ENCODE measurements around the gene LBX1. TPM values are rescaled to one million over a fixed set of nuclear protein-coding genes. Genes with fewer than 3 reads are reported as not detected.

The LBX1 gene
- total RNA-seq, 1 experiment from 2014 or later = 0.15 TPM

DNA sequence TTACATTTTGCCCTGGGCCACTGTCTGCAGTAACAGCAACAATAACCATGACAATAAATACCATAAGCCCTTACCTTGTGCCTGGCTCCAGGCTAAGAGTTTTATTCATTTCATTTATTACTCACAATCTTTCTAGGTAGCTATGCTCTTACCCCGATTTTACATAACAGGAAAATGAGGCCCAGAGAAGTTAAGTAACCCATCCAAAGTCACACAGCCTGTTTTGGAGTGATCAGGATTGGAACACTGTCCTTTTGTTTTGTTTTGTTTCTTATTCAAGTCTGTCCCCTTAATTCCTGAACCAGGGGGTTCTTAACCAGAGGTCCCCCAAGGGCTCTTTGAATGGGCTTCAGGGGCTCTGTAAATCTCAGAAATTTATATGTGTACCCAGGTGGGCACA is 4.2 kb upstream of the LBX1 start:
- no peak for DNase-seq (ENCODE audit: low read depth, low spot score)
- intact Hi-C loops (cut with micrococcal nuclease; ENCODE audit: unreplicated experiment) = no loop called here
- no TSS peak for BruUV-seq (replicated peaks)
- in situ Hi-C loops (cut with HindIII; ENCODE audit: low pct_unique_long_range_greater_than_20kb, low sequenced_read_pairs) = no loop called here
- Histone ChIP-seq H3K9me3 (ENCODE audit: control insufficient read depth, insufficient read depth, low read depth, low read length) (no peaks in the 10 kb centered on the region), H3K4me1 (ENCODE audit: control insufficient read depth, insufficient read depth, low read length) (no peaks in the 10 kb centered on the region; the same call in 1 of the 2 replicates), H3K4me3 (ENCODE audit: low read depth in 2 of 2, low read length in 2 of 2) (no peak overlapping the region), H3K27ac (ENCODE audit: low read length) (no peak overlapping the region), H3K27me3 (ENCODE audit: control insufficient read depth, insufficient read depth, low read length) (peaks cover 18% of the 10 kb centered on the region), H3K36me3 (ENCODE audit: control insufficient read depth, insufficient read depth, low read length) (no peaks in the 10 kb centered on the region)
- TF ChIP-seq, protein P1, sequence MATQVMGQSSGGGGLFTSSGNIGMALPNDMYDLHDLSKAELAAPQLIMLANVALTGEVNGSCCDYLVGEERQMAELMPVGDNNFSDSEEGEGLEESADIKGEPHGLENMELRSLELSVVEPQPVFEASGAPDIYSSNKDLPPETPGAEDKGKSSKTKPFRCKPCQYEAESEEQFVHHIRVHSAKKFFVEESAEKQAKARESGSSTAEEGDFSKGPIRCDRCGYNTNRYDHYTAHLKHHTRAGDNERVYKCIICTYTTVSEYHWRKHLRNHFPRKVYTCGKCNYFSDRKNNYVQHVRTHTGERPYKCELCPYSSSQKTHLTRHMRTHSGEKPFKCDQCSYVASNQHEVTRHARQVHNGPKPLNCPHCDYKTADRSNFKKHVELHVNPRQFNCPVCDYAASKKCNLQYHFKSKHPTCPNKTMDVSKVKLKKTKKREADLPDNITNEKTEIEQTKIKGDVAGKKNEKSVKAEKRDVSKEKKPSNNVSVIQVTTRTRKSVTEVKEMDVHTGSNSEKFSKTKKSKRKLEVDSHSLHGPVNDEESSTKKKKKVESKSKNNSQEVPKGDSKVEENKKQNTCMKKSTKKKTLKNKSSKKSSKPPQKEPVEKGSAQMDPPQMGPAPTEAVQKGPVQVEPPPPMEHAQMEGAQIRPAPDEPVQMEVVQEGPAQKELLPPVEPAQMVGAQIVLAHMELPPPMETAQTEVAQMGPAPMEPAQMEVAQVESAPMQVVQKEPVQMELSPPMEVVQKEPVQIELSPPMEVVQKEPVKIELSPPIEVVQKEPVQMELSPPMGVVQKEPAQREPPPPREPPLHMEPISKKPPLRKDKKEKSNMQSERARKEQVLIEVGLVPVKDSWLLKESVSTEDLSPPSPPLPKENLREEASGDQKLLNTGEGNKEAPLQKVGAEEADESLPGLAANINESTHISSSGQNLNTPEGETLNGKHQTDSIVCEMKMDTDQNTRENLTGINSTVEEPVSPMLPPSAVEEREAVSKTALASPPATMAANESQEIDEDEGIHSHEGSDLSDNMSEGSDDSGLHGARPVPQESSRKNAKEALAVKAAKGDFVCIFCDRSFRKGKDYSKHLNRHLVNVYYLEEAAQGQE (IDR thresholded peaks at IDR 0.05; ENCODE audit: insufficient read depth in 1 of 2, low read depth in 2 of 2, low read length in 1 of 2) = no peak
- TF ChIP-seq, protein P2, sequence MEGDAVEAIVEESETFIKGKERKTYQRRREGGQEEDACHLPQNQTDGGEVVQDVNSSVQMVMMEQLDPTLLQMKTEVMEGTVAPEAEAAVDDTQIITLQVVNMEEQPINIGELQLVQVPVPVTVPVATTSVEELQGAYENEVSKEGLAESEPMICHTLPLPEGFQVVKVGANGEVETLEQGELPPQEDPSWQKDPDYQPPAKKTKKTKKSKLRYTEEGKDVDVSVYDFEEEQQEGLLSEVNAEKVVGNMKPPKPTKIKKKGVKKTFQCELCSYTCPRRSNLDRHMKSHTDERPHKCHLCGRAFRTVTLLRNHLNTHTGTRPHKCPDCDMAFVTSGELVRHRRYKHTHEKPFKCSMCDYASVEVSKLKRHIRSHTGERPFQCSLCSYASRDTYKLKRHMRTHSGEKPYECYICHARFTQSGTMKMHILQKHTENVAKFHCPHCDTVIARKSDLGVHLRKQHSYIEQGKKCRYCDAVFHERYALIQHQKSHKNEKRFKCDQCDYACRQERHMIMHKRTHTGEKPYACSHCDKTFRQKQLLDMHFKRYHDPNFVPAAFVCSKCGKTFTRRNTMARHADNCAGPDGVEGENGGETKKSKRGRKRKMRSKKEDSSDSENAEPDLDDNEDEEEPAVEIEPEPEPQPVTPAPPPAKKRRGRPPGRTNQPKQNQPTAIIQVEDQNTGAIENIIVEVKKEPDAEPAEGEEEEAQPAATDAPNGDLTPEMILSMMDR (IDR thresholded peaks at IDR 0.05) = no peak
- no peak for TF ChIP-seq POLR2AphosphoS5 (IDR thresholded peaks at IDR 0.05; ENCODE audit: low read depth, low read length)
- no peak for TF ChIP-seq TCF7L2 (IDR thresholded peaks at IDR 0.05; ENCODE audit: low read depth, low read length)
- no peak for TF ChIP-seq SIN3A (IDR thresholded peaks at IDR 0.05; ENCODE audit: borderline replicate concordance, insufficient read depth, low read depth, low read length)
- ChIA-PET CTCF (no interaction called here), POLR2A (no interaction called here)
- no peak for ATAC-seq

DNA sequence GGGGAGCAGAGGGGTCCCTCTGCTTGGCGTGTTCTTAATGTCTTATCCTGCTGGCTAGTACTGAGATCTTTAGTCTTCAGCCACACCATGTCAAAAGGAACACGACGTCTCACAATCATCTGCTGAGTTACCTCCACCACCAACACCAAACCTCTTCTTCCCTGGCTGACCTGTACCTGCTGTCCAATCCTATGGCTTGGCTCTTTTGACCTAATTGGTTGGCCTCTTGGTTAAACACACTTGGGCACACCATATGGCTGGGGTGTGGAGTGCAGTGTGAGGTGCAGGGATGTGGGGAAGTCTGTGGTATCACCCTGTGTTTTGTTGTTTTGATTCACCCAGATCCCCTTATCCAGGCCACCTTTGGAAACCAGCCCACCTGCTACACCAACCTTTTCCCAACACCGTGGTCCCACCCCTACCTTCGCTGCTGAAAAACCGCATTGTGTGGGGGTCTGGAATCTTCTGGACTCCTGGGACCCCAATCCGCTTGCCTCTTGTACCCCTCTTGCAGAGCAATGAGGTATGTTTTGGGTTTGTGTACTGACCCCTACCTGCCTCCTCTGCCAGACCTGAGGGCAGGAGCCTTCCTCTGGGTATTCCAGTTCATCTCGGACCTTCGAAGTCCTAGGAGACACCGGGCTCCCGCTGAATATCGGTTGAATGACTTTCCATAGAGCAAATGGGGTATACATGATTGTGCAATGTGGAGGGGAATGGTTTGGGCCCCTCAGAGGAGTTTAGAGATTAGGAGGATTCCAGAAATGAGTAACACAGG is 2.8 kb upstream of the LBX1 start:
- H3K27ac ChIP-seq (ENCODE audit: low read length) = no peak overlapping the region
- no peaks in the 10 kb centered on the region for H3K36me3 ChIP-seq (ENCODE audit: control insufficient read depth, insufficient read depth, low read length)
- in situ Hi-C loops (cut with HindIII; ENCODE audit: low pct_unique_long_range_greater_than_20kb, low sequenced_read_pairs) = no loop called here
- ChIA-PET POLR2A (no interaction called here), CTCF (no interaction called here)
- TF ChIP-seq TCF7L2 (IDR thresholded peaks at IDR 0.05; ENCODE audit: low read depth, low read length) (no peak), POLR2AphosphoS5 (IDR thresholded peaks at IDR 0.05; ENCODE audit: low read depth, low read length) (no peak)
- TF ChIP-seq, protein P1 (IDR thresholded peaks at IDR 0.05; ENCODE audit: insufficient read depth in 1 of 2, low read depth in 2 of 2, low read length in 1 of 2) = no peak
- H3K4me3 ChIP-seq (ENCODE audit: low read depth in 2 of 2, low read length in 2 of 2) = no peak overlapping the region
- ATAC-seq (no peak), DNase-seq (ENCODE audit: low read depth, low spot score) (no peak)
- H3K27me3 ChIP-seq (ENCODE audit: control insufficient read depth, insufficient read depth, low read length) = peaks cover 18% of the 10 kb centered on the region
- H3K9me3 ChIP-seq (ENCODE audit: control insufficient read depth, insufficient read depth, low read depth, low read length) = no peaks in the 10 kb centered on the region
- intact Hi-C loops (cut with micrococcal nuclease; ENCODE audit: unreplicated experiment) = no loop called here
- BruUV-seq (replicated peaks) = no TSS peak
- H3K4me1 ChIP-seq (ENCODE audit: control insufficient read depth, insufficient read depth, low read length) = no peaks in the 10 kb centered on the region; the same call in 1 of the 2 replicates
